Lung (tissue), 12 donors: ENCODE measurements around the gene GGA2. TPM values are rescaled to one million over a fixed set of nuclear protein-coding genes. Genes with fewer than 3 reads are reported as not detected.

ENCODE experiments used
- ATAC-seq: fragments of 200-7000 bp; cut with Tn5 transposase; one replicate; pipeline ENCODE4 v1.9.1; 2020; ENCODE audit warnings: moderate number of reproducible peaks; ENCODE audit not compliant: insufficient read depth, low FRiP score
- DNase-seq, 3 donors: peaks; one replicate each; pipeline ENCODE4 v3.0.0-alpha.2; 2013 to 2017
- H3K27ac ChIP-seq, 2 donors: one replicate each; pipeline ENCODE4 v1.5.1; 2013; ENCODE audit warnings: mild to moderate bottlenecking in 2 of 2, moderate library complexity in 2 of 2, control low read depth in 1 of 2, inconsistent platforms in 1 of 2, low read depth in 1 of 2, low read length in 1 of 2
- H3K27me3 ChIP-seq, 3 donors: one replicate each; pipeline ENCODE4 v1.5.1; 2013; ENCODE audit warnings: low read length in 2 of 3; ENCODE audit not compliant: control insufficient read depth in 3 of 3, insufficient read depth in 3 of 3
- H3K36me3 ChIP-seq, 4 donors: one replicate each; pipeline ENCODE4 v1.5.1; 2013; ENCODE audit warnings: low read length in 4 of 4, mild to moderate bottlenecking in 1 of 4, moderate library complexity in 1 of 4; ENCODE audit not compliant: control insufficient read depth in 4 of 4, insufficient read depth in 4 of 4
- H3K4me1 ChIP-seq, 5 donors: one replicate each; pipeline ENCODE4 v1.5.1; 2013; ENCODE audit warnings: low read length in 5 of 5, mild to moderate bottlenecking in 2 of 5, moderate library complexity in 1 of 5; ENCODE audit not compliant: control insufficient read depth in 5 of 5, insufficient read depth in 5 of 5
- H3K4me3 ChIP-seq: one replicate; pipeline ENCODE4 v1.5.1; 2013; ENCODE audit warnings: mild to moderate bottlenecking, control low read depth, moderate library complexity
- H3K9ac ChIP-seq, 2 donors: one replicate each; pipeline ENCODE4 v1.5.1; 2013; ENCODE audit warnings: low read length in 2 of 2, control low read depth in 1 of 2; ENCODE audit not compliant: insufficient read depth in 1 of 2
- H3K9me3 ChIP-seq, 4 donors: one replicate each; pipeline ENCODE4 v1.5.1; 2013; ENCODE audit warnings: low read length in 3 of 4, mild to moderate bottlenecking in 1 of 4, moderate library complexity in 1 of 4; ENCODE audit not compliant: control insufficient read depth in 4 of 4, insufficient read depth in 3 of 4
- WGBS, 2 donors: extraction: QIAGEN DNeasy Blood & Tissue Kit; methylation state at CpG; one replicate each; pipeline ENCODE4 v1.1.7; 2013; 5-methylcytosine and 5-hydroxymethylcytosine counted together
- polyA plus RNA-seq, 2 donors: library from polyadenylated mRNA; stranded (reverse); fragments of 200-250 nt; gene quantifications; one replicate each; pipeline ENCODE4 v1.2.1, GENCODE V29; 2013
- total RNA-seq, 2 donors: library from RNA; depleted of rRNA in 1 of 2; stranded (reverse); fragments of >200 nt in 1 of 2; gene quantifications; one replicate each; pipeline ENCODE4 v1.2.1, GENCODE V29; 2014 to 2021
- TF ChIP-seq, protein P1 (sequence below): IDR thresholded peaks from 2 replicates; pipeline ENCODE4 v1.5.1; 2012; ENCODE audit warnings: mild to moderate bottlenecking; ENCODE audit errors: control extremely low read depth, extremely low read depth
- donor health status: control.
- donor health status: control.
- donor health status: Bipolar disorder and iron deficiency.
- donor health status: healthy.
- donor health status: DM: yes; HTN: yes; CAD: no.

Gene GGA2
- total and polyA plus RNA-seq, 4 donors, result 29.4 to 118 (median 63.9) TPM

DNA sequence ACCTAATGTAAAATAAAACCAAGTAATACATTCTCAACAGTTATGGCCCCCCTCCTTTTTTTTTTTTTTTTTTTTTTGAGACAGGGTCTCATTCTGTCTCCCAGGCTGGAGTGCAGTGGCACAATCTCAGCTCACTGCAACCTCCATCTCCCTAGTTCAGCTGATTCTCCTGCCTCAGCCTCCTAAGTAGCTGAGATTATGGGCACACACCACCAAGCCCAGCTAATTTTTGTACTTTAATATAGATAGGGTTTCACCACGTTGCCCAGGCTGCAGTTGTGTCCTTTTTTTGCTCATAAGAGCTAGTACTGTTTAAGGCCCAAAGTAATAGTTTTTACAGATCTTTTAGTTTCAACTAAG is 28.6 kb upstream of the GGA2 start:
- Histone ChIP-seq H3K4me3 (no peak overlapping the region), H3K4me1 (no peaks in the 10 kb centered on the region), H3K27me3 (no peaks in the 10 kb centered on the region), H3K9me3 (peaks cover 0 to 3% (median 0%) of the 10 kb centered on the region in 4 donors), H3K27ac (no peak overlapping the region), H3K36me3 (peaks cover 11 to 26% (median 18%) of the 10 kb centered on the region in 4 donors), H3K9ac (no peak overlapping the region)
- WGBS, 2 donors, result 96% methylated on average over 1 of the region's 1 CpG
- ATAC-seq (no peak), DNase-seq (no peak)
- TF ChIP-seq, protein P1, sequence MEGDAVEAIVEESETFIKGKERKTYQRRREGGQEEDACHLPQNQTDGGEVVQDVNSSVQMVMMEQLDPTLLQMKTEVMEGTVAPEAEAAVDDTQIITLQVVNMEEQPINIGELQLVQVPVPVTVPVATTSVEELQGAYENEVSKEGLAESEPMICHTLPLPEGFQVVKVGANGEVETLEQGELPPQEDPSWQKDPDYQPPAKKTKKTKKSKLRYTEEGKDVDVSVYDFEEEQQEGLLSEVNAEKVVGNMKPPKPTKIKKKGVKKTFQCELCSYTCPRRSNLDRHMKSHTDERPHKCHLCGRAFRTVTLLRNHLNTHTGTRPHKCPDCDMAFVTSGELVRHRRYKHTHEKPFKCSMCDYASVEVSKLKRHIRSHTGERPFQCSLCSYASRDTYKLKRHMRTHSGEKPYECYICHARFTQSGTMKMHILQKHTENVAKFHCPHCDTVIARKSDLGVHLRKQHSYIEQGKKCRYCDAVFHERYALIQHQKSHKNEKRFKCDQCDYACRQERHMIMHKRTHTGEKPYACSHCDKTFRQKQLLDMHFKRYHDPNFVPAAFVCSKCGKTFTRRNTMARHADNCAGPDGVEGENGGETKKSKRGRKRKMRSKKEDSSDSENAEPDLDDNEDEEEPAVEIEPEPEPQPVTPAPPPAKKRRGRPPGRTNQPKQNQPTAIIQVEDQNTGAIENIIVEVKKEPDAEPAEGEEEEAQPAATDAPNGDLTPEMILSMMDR, result no peak

DNA sequence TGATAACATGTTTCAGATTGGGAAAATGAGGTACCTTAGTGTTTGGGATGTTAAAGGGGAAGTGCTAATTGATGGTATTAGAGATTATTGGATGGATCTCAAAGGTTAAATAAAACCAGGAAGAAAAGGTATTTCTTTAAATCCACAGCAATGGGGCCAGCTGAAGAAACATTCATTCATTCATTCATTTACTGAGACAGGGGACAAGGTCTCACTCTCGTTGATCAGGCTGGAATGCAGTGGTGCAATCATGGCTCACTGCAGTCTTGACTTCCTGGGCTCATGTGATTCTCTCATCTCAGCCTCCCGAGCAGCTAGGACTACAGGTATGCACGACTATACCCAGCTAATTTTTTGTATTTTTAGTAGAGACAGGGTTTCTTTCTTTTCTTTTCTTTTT is 27.1 kb upstream of the GGA2 start:
- DNase-seq (no peak), ATAC-seq (no peak)
- Histone ChIP-seq H3K9ac (no peak overlapping the region), H3K36me3 (peaks cover 10 to 30% (median 23%) of the 10 kb centered on the region in 4 donors), H3K27me3 (no peaks in the 10 kb centered on the region), H3K4me1 (no peaks in the 10 kb centered on the region), H3K4me3 (no peak overlapping the region), H3K9me3 (peaks cover 0 to 3% (median 0%) of the 10 kb centered on the region in 4 donors), H3K27ac (no peak overlapping the region)
- TF ChIP-seq, protein P1, result no peak
- WGBS, 2 donors, result 71 to 72% methylated on average over 3 of the region's 3 CpGs

DNA sequence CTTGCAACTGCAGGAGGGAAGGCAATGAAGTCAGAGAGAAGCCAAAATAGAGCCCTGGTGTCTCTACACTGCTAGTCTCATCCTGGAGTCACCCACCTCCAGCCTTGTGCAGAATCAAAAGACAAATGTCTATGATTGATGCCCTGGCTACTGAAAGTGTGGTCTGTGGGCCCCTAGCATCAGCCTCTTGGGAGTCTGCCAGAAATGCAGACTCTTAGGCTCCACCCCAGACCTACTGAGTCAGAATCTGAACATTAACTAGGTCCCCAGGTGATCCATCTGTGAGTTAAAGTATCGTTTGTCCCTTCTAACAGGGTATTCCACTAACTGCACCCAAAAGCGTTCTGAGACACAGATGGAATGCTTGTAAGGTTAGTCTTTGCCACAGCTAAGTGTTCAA is 25.6 kb upstream of the GGA2 start:
- H3K9me3 ChIP-seq, result peaks cover 0 to 3% (median 0%) of the 10 kb centered on the region in 4 donors
- DNase-seq (no peak), ATAC-seq (no peak)
- H3K27ac ChIP-seq, result no peak overlapping the region
- H3K36me3 ChIP-seq, result peaks cover 11 to 36% (median 26%) of the 10 kb centered on the region in 4 donors
- H3K4me3 ChIP-seq, result no peak overlapping the region
- 86 to 98% methylated on average over 2 of the region's 2 CpGs for WGBS, 2 donors
- TF ChIP-seq, protein P1, result no peak
- H3K27me3 ChIP-seq, result no peaks in the 10 kb centered on the region
- H3K9ac ChIP-seq, result no peak overlapping the region
- H3K4me1 ChIP-seq, result no peaks in the 10 kb centered on the region
